HCT116 (cell line): Measurements from ENCODE around the gene SOX15. TPM values are rescaled to one million over a fixed set of nuclear protein-coding genes. Genes with fewer than 3 reads are reported as not detected.

Experiments used
- ATAC-seq: fragments of 200-7000 bp; cut with Tn5 transposase; 2 replicates; pipeline ENCODE4 v1.9.1; 2020; ENCODE audit warnings: mild to moderate bottlenecking, moderate library complexity
- BruUV-seq: library from RNA; stranded (reverse); fragments of 400-500 nt; replicated peaks from 2 replicates; lab custom pipeline; 2021; lab: Mats Ljungman, UMichigan
- CTCF ChIA-PET: fragments of 300-600 bp; sonication (Branson Sonifier 250); formaldehyde crosslinking; loops from one replicate; lab custom pipeline; 2021; ENCODE audit warnings: antibody characterized with exemption; lab: Charles Lee
- POLR2A ChIA-PET: fragments of 300-600, 350-600 bp; sonication (Branson Sonifier 250); formaldehyde crosslinking; loops from one replicate; lab custom pipeline; 2021; ENCODE audit warnings: antibody characterized with exemption; lab: Charles Lee
- RAD21 ChIA-PET, 2 experiments: fragments of 300-600 bp; sonication (Branson Sonifier 250); formaldehyde crosslinking; loops; one replicate each; lab custom pipeline; 2023; ENCODE audit warnings: low total read pairs in 2 of 2; ENCODE audit not compliant: uncharacterized antibody in 2 of 2, unreplicated experiment in 2 of 2, low non-redundant PET in 1 of 2; lab: Charles Lee
- DNase-seq: peaks from one replicate; pipeline ENCODE4 v3.0.0-alpha.2; 2010; ENCODE audit warnings: low read depth, low spot score
- H2AFZ ChIP-seq: fragments of 200-600 bp; shearing (Covaris generic), sonication (generic); 2 replicates; pipeline ENCODE4 v1.6.1; 2017; ENCODE audit warnings: low read depth, mixed run types, mixed read lengths, antibody characterized with exemption, low read length; ENCODE audit not compliant: poor library complexity, severe bottlenecking
- H3K27ac ChIP-seq: 2 replicates; pipeline ENCODE4 v1.5.1; 2012; ENCODE audit warnings: low read depth, low read length
- H3K27me3 ChIP-seq: fragments of 200-600 bp; sonication (generic); 2 replicates; pipeline ENCODE4 v1.6.1; 2016; ENCODE audit warnings: mixed run types, low read length, mixed read lengths; ENCODE audit not compliant: insufficient read depth
- H3K36me3 ChIP-seq, 2 experiments: fragments of 200-500 bp in 1 of 2; fragments of 200-600 bp in 1 of 2; sonication (Bioruptor generic) in 1 of 2; sonication (generic) in 1 of 2; 2 replicates each; pipeline versions ENCODE4 v1.5.1 to v1.6.1; 2014 to 2016; ENCODE audit warnings: low read length in 2 of 2, inconsistent platforms in 1 of 2, mixed read lengths in 1 of 2, mixed run types in 1 of 2; ENCODE audit not compliant: insufficient read depth in 2 of 2, control insufficient read depth in 1 of 2
- H3K4me1 ChIP-seq, 2 experiments: fragments of 200-600 bp in 1 of 2; sonication (generic) in 1 of 2; 2 replicates each; pipeline versions ENCODE4 v1.5.1 to v1.6.1; 2012 to 2017; ENCODE audit warnings: low read length in 2 of 2, inconsistent platforms in 1 of 2, mild to moderate bottlenecking in 1 of 2, mixed read lengths in 1 of 2, mixed run types in 1 of 2, moderate library complexity in 1 of 2; ENCODE audit not compliant: insufficient read depth in 2 of 2, control insufficient read depth in 1 of 2
- H3K4me2 ChIP-seq: fragments of 200-600 bp; sonication (generic); 2 replicates; pipeline ENCODE4 v1.6.1; 2017; ENCODE audit warnings: mixed run types, low read length, mixed read lengths
- H3K4me3 ChIP-seq, 2 experiments: fragments of 200-600 bp in 1 of 2; sonication (generic) in 1 of 2; replicated peaks in 1 of 2; 2 replicates each; pipeline ENCODE4 v1.5.1; 2011 to 2016; ENCODE audit warnings: low read length in 2 of 2, control low read depth in 1 of 2, low read depth in 1 of 2, mild to moderate bottlenecking in 1 of 2, mixed read lengths in 1 of 2, mixed run types in 1 of 2
- H3K79me2 ChIP-seq: fragments of 200-600 bp; sonication (generic); 2 replicates; pipeline ENCODE4 v1.6.1; 2017; ENCODE audit warnings: mild to moderate bottlenecking, mixed run types, low read length, moderate library complexity, mixed read lengths; ENCODE audit not compliant: insufficient read depth
- H3K9ac ChIP-seq: fragments of 200-600 bp; sonication (generic); 2 replicates; pipeline ENCODE4 v1.6.1; 2016; ENCODE audit warnings: low read length, mixed read lengths
- H3K9me2 ChIP-seq: fragments of 200-600 bp; sonication (generic), shearing (Covaris generic); 2 replicates; pipeline ENCODE4 v1.6.1; 2017; ENCODE audit warnings: mixed run types, mild to moderate bottlenecking, moderate library complexity; ENCODE audit not compliant: insufficient read depth
- H3K9me3 ChIP-seq, 2 experiments: fragments of 200-500 bp in 1 of 2; fragments of 200-600 bp in 1 of 2; sonication (Bioruptor generic) in 1 of 2; sonication (generic) in 1 of 2; 2 replicates each; pipeline ENCODE4 v1.6.1; 2014 to 2017; ENCODE audit warnings: low read length in 2 of 2, mixed read lengths in 2 of 2, inconsistent platforms in 1 of 2, low read depth in 1 of 2, mild to moderate bottlenecking in 1 of 2, mixed run types in 1 of 2, moderate library complexity in 1 of 2; ENCODE audit not compliant: control insufficient read depth in 1 of 2, insufficient read depth in 1 of 2
- H4K20me1 ChIP-seq: fragments of 200-600 bp; sonication (generic), shearing (Covaris generic); 2 replicates; pipeline ENCODE4 v1.6.1; 2017; ENCODE audit warnings: mixed run types, mild to moderate bottlenecking, moderate library complexity; ENCODE audit not compliant: insufficient read depth
- CBX3 ChIP-seq: IDR thresholded peaks from 2 replicates; pipeline ENCODE4 v1.6.1; 2012; ENCODE audit warnings: low read depth
- CEBPB ChIP-seq: IDR thresholded peaks from 2 replicates; pipeline ENCODE4 v1.6.1; 2012; ENCODE audit warnings: low read depth
- EGR1 ChIP-seq: IDR thresholded peaks from 2 replicates; pipeline ENCODE4 v1.6.1; 2012; ENCODE audit warnings: low read depth
- ELF1 ChIP-seq: IDR thresholded peaks from 2 replicates; pipeline ENCODE4 v1.6.1; 2012; ENCODE audit warnings: low read depth, borderline replicate concordance
- EZH2 ChIP-seq: fragments of 200-600 bp; sonication (generic); IDR thresholded peaks from 2 replicates; pipeline ENCODE4 v1.6.1; 2017; ENCODE audit warnings: antibody characterized with exemption, mixed run types
- EZH2phosphoT487 ChIP-seq: fragments of 200-600 bp; IDR thresholded peaks from 2 replicates; pipeline ENCODE4 v1.6.1; 2018; ENCODE audit warnings: antibody characterized with exemption, borderline replicate concordance
- JUND ChIP-seq: IDR thresholded peaks from 2 replicates; pipeline ENCODE4 v1.6.1; 2012
- RAD21 ChIP-seq: IDR thresholded peaks from 2 replicates; pipeline ENCODE4 v1.6.1; 2012; ENCODE audit warnings: low read depth, mild to moderate bottlenecking
- REST ChIP-seq: IDR thresholded peaks from 2 replicates; pipeline ENCODE4 v1.6.1; 2012; ENCODE audit warnings: low read depth
- SIN3A ChIP-seq: IDR thresholded peaks from 2 replicates; pipeline ENCODE4 v1.6.1; 2012; ENCODE audit warnings: low read depth
- SP1 ChIP-seq: IDR thresholded peaks from 2 replicates; pipeline ENCODE4 v1.6.1; 2012; ENCODE audit warnings: low read depth
- YY1 ChIP-seq: IDR thresholded peaks from 2 replicates; pipeline ENCODE4 v1.6.1; 2011; ENCODE audit warnings: low read length, low read depth, moderate library complexity, mild to moderate bottlenecking; ENCODE audit not compliant: insufficient replicate concordance; ENCODE audit errors: extremely low read depth
- ZBTB33 ChIP-seq: IDR thresholded peaks from 2 replicates; pipeline ENCODE4 v1.6.1; 2011; ENCODE audit warnings: mild to moderate bottlenecking, low read length, moderate library complexity; ENCODE audit not compliant: insufficient replicate concordance; ENCODE audit errors: extremely low read depth
- ZFX ChIP-seq: fragments of 450-650 bp; IDR thresholded peaks from 2 replicates; pipeline ENCODE4 v1.6.1; 2017
- ZNF274 ChIP-seq: fragments of 200-500 bp; sonication (Bioruptor generic); IDR thresholded peaks from 2 replicates; pipeline ENCODE4 v1.6.1; 2014; ENCODE audit warnings: mild to moderate bottlenecking, low read depth, low read length, inconsistent platforms
- intact Hi-C: fragments of 100-400 bp; cut with micrococcal nuclease; formaldehyde crosslinking; loops from 2 replicates; pipeline ENCODE4 v1.10.0; 2022
- total RNA-seq: library from RNA; stranded (reverse); gene quantifications from one replicate; pipeline ENCODE4 v1.2.1, GENCODE V29; 2021; ENCODE audit not compliant: unreplicated experiment
- TF ChIP-seq, protein P1 (sequence below), 3 experiments: fragments of 200-600 bp in 1 of 3; sonication (generic) in 1 of 3; IDR thresholded peaks in 2 of 3; conservative IDR thresholded peaks in 1 of 3; 2 replicates each; pipeline ENCODE4 v1.5.1; 2012 to 2017; ENCODE audit warnings: low read depth in 2 of 3, low read length in 2 of 3, antibody characterized with exemption in 1 of 3, borderline replicate concordance in 1 of 3, control low read depth in 1 of 3, mild to moderate bottlenecking in 1 of 3, mixed read lengths in 1 of 3, mixed run types in 1 of 3, moderate library complexity in 1 of 3; ENCODE audit not compliant: insufficient read depth in 1 of 3
- TF ChIP-seq, protein P2 (sequence below): IDR thresholded peaks from 2 replicates; pipeline ENCODE4 v1.6.1; 2012
- TF ChIP-seq, protein P3 (sequence below): IDR thresholded peaks from 2 replicates; pipeline ENCODE4 v1.6.1; 2012

Gene SOX15
- total RNA-seq, 1 experiment from 2014 or later, result 0.69 TPM

DNA sequence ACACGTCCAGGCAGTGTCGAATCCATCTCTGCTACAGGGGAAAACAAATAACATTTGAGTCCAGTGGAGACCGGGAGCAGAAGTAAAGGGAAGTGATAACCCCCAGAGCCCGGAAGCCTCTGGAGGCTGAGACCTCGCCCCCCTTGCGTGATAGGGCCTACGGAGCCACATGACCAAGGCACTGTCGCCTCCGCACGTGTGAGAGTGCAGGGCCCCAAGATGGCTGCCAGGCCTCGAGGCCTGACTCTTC lies 17.6 kb downstream of the SOX15 start (continued):
- TF ChIP-seq, protein P1, sequence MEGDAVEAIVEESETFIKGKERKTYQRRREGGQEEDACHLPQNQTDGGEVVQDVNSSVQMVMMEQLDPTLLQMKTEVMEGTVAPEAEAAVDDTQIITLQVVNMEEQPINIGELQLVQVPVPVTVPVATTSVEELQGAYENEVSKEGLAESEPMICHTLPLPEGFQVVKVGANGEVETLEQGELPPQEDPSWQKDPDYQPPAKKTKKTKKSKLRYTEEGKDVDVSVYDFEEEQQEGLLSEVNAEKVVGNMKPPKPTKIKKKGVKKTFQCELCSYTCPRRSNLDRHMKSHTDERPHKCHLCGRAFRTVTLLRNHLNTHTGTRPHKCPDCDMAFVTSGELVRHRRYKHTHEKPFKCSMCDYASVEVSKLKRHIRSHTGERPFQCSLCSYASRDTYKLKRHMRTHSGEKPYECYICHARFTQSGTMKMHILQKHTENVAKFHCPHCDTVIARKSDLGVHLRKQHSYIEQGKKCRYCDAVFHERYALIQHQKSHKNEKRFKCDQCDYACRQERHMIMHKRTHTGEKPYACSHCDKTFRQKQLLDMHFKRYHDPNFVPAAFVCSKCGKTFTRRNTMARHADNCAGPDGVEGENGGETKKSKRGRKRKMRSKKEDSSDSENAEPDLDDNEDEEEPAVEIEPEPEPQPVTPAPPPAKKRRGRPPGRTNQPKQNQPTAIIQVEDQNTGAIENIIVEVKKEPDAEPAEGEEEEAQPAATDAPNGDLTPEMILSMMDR (IDR thresholded peaks at IDR 0.05 in 2 of 3, conservative IDR thresholded peaks at IDR 0.05 in 1 of 3; ENCODE audit: borderline replicate concordance in 1 of 3, insufficient read depth in 1 of 3, low read depth in 2 of 3, low read length in 2 of 3), result no peak
- TF ChIP-seq EZH2 (no peak), JUND (no peak), ZNF274 (no peak), CBX3 (0 out of 2 replicates have a peak, but pooled peaks have one; percentile 70)

- Histone ChIP-seq H3K4me1 (peaks cover 5 to 36% of the 10 kb centered on the region in 2 experiments; a peak in 3 of 4 replicates), H3K9ac (no peak overlapping the region), H3K79me2 (peaks cover 67% of the 10 kb centered on the region), H4K20me1 (peaks cover 17% of the 10 kb centered on the region; the same call in 1 of the 2 replicates), H3K4me3 (no peak overlapping the region), H3K9me2 (no peaks in the 10 kb centered on the region), H3K36me3 (peaks cover 31 to 66% of the 10 kb centered on the region in 2 experiments), H2AFZ (no peak overlapping the region), H3K27me3 (no peaks in the 10 kb centered on the region), H3K27ac (no peak overlapping the region; the same call in 1 of the 2 replicates), H3K9me3 (no peaks in the 10 kb centered on the region), H3K4me2 (0 out of 2 replicates have a peak overlapping the region, but pooled peaks have one; percentile 44)
- intact Hi-C loops, result no loop called here
- ChIA-PET CTCF (no interaction called here), POLR2A (interaction anchor here (0.6 to 1.2 kb wide), 2 partner anchors 147 to 176 kb away, joined by 3 read pairs; partner anchors contain the start of genes DNAH2 and PLSCR3), RAD21 (no interaction called here)
- DNase-seq (no peak), ATAC-seq (no peak)
- no peak for TF ChIP-seq ELF1
- no peak for TF ChIP-seq ZFX
- no peak for TF ChIP-seq CEBPB
- no peak for TF ChIP-seq SP1
- TF ChIP-seq, protein P2, sequence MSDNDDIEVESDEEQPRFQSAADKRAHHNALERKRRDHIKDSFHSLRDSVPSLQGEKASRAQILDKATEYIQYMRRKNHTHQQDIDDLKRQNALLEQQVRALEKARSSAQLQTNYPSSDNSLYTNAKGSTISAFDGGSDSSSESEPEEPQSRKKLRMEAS, result no peak
- no peak for TF ChIP-seq EGR1
- no peak for TF ChIP-seq RAD21
- TF ChIP-seq ZBTB33, result no peak
- TF ChIP-seq REST, result no peak
- no peak for TF ChIP-seq EZH2phosphoT487
- no peak for TF ChIP-seq SIN3A
- no peak for TF ChIP-seq YY1
- no peak for TF ChIP-seq EZH2
- TF ChIP-seq, protein P3, sequence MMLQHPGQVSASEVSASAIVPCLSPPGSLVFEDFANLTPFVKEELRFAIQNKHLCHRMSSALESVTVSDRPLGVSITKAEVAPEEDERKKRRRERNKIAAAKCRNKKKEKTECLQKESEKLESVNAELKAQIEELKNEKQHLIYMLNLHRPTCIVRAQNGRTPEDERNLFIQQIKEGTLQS, result no peak
- no TSS peak for BruUV-seq
Measured at GRCh38 chr17:7570351-7570750, 19.5 kb downstream of the SOX15 start.
